EL (cell line): ENCODE data around the gene VMP1.
"Not testable (repeated sequence)": the region's sequence is repeated elsewhere in the genome, so short reads cannot be mapped to it uniquely, and the experiment has no call there.

Experiments
- DNase-seq: peaks from one replicate; pipeline ENCODE4 v3.0.0-alpha.2; 2016

Gene VMP1

DNA sequence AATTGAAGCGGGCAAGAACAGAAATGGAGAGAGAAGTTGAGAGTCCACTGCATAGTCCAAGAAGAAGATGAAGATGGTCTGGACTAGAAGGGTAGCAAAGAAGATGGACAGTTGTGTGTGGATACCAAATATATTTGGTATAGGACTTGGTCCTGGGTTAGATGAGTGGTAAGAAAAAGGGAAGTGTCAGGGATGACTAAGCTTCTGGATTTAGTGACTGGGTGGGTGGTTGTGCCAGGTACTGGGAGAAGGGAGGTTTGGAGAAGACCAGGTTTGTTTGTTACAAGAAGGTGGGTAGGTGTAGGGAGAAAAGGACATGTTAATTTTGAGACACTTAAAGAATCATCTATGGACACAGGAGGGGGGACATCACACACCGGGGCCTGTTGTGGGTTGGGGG, 5.4 kb downstream of the VMP1 start:
- DNase-seq: no peak

- no peak for DNase-seq
These were observed 6.8 kb downstream of the VMP1 start for GRCh38 chr17:59714255-59714654.

GRCh38 chr17:59716427-59716826, 9.0 kb downstream of the VMP1 start:
- DNase-seq: no peak

DNA sequence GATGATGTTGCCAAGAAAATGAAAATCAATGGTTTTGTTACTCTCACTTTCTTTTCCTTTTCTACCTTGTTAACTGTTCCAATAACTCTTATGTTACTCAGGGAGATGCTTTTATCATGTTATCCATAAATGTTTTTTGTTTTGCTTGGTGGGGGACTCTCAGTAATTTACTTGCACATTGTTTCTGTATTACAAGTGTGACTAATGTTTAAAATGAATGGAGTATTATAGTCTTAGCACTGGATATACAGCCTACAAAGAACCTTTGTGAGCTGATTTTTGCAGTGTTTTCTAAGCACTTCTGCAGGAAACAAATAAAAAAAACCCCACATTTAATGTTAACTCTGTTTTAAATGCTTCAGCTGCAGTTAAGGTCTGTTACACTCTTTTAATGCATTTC, 12.1 kb downstream of the VMP1 start:
- no peak for DNase-seq

GRCh38 chr17:59722623-59723022, 15.2 kb downstream of the VMP1 start:
- DNase-seq: no peak

- DNase-seq: no peak
These were observed 15.6 kb downstream of the VMP1 start for GRCh38 chr17:59723041-59723440.

- no peak for DNase-seq
These were observed 16.2 kb downstream of the VMP1 start for GRCh38 chr17:59723607-59724006.

DNA sequence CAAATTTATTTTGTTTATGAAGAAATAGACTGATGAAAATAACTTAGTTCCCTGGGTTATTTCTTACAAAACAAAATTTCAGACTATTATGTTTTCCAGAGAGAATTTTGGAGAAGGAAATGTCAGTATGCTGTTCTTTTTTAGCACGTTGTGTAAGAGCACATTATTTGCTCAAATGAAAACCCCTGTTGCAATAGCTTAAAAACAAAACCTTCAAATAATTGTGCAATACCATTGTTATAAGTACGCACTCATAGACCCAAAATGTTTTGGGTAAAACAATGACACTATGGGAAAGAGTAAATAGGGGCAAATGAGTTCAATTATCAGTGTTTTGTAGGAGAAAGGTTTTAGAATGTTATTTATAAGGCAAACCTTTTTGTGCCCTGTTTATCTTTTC, 18.2 kb downstream of the VMP1 start:
- no peak for DNase-seq

DNA sequence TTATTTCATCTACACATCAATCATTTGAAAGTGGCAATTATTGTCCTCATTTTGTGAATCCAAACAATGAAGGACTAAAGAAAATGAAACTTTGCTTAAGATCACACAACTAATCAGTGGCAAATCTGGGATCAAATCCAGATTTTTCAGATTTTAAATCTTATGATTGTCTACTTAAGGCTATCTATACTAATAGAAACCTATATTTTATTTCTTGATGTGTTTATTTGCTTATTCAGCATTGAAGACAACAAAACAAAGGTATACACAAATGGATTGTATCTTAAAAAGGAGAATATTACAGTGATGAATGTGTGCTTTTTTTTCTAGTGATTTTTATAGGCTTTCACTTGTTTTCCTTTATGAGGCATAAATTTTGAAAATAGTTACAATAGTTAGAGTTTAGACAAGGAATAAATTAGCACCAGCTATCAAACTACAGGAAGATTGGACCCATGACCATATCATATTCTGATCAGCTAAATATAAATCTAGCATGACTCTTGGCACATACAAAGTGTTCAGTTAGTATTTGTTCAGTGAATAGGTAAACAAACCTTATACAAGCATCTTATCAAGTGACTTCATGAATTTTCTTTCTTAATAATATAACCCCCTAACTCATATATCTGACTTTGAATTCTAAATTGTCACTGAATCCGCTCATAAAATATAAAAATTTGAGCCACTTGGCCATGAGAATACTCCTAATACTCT, 20.5 kb downstream of the VMP1 start:
- no peak for DNase-seq

- DNase-seq: no peak
These were observed 22.9 kb downstream of the VMP1 start for GRCh38 chr17:59730268-59730834.

DNA sequence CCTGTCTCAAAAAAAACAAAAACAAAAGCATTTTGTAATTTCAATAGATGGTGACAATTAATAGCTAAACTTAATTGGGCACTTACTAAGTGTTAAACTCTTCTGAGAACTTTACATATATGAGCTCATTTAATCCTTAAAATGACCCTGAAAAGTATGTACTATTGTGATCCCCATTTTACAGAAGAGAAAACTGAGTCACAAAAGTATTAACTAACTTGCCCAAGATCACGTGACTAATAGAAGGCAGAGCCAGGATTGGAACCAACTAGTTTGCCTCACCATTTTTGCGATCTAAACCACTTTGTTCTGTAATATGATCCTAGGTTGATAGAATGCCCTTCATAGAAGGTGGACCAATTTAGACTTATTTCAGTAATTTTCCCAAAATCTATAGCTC, 26.2 kb downstream of the VMP1 start:
- no peak for DNase-seq

GRCh38 chr17:59734226-59734625, 26.8 kb downstream of the VMP1 start:
- DNase-seq: no peak

GRCh38 chr17:59737324-59737723, 29.9 kb downstream of the VMP1 start:
- no peak for DNase-seq

DNA sequence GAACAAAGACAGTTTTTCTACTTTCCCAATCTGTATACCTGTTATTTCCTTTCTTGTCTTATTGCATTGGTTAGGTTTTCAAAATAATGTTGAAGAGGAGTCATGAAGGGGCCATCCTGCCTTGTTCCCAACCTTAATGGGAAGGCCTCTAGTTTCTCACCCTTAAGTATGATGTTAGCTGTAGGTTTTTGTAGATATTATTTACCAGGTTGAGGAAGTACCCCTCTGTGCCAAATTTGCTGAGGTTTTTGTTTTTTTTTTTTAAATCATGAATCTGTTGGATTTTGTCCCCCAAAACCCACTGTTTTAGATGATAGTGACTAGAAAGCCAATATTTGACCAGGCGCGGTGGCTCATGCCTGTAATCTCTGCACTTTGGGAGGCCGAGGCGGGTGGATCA, 36.4 kb downstream of the VMP1 start:
- no peak for DNase-seq

DNA sequence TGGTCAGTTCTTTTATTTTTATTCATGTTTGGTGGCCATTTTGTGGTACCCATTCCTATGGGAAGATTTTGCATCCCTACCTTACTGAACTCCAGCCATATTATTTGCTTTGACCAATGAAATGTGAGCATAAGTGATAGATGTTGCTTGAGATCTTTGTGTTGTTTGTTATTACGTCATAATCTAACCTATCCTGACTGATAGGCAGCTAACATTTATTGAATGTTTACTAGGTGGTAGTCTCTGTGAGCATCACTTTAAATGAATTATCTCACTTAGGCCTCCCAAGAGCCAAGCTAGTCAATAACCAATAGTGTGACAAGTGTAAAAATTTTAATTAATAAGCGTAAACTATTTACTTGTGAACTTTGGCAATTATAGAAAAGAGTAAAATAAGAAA, 37.6 kb downstream of the VMP1 start:
- DNase-seq: no peak

DNA sequence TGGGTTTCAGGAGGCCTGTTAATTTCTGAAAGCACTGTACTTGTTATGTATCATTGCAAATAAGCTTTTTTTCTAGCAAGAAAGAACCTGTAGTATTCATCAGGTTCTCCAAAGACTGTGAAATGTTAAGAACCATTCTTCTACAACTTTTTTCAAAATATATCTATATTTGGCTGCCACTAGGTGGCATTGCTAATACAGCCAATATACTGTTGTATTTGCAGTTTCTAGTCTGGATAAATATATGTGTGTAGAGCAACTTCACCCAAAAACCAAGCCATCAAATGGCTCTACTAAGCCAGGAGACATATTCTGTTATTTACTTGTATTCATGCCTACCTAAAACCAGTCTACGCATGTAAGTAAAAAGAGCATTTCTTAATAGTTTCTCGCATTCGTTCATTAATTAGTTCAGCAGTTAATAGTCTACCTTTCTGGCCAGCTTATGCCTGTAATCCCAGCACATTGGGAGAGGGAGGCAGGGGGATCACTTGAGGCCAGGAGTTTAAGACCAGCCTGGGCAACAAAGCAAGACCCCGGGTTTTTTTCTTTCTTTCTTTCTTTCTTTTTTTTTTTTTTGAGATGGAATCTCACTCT, 39.5 kb downstream of the VMP1 start:
- peak; percentile 48 for DNase-seq

- DNase-seq: no peak
These were observed 41.1 kb downstream of the VMP1 start for GRCh38 chr17:59748591-59748990.

GRCh38 chr17:59751955-59752413, 44.5 kb downstream of the VMP1 start:
- DNase-seq: no peak

DNA sequence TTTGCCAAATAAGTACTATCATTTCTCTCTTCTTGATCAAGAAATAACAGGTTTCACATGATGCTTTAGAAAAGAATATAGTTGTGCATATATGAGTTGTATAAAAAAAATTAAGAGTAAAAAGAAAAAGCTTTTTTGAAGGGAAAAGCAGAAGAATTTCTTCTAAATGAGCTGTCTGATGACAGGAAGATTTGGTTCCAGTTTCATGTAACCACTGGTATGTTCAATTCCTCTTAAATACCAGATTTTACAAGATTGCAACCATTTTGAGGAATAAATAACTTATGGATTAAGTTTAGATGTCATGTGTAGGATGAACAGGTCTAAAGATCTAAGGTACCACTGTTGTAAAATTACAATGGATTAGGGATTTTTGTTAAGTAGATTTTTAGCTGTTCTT, 45.0 kb downstream of the VMP1 start:
- no peak for DNase-seq

DNA sequence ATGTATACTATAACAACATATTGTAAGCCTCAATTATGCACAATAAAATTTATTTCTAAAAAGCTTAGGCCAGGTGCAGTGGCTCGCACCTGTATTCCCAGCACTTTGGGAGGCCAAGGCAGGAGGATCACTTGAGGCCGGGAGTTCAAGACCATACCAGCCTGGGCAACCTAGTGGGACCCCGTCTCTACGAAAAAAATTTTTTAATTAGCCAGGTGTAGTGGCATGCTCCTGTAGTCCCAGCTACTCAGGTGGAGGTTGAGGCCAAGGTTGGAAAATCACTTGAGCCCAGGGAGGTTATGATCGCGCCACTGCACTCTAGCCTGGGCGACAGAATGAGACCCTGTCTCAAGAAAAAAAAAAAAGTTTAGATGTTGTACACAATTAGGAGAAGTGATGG, 45.5 kb downstream of the VMP1 start:
- DNase-seq: no peak

DNA sequence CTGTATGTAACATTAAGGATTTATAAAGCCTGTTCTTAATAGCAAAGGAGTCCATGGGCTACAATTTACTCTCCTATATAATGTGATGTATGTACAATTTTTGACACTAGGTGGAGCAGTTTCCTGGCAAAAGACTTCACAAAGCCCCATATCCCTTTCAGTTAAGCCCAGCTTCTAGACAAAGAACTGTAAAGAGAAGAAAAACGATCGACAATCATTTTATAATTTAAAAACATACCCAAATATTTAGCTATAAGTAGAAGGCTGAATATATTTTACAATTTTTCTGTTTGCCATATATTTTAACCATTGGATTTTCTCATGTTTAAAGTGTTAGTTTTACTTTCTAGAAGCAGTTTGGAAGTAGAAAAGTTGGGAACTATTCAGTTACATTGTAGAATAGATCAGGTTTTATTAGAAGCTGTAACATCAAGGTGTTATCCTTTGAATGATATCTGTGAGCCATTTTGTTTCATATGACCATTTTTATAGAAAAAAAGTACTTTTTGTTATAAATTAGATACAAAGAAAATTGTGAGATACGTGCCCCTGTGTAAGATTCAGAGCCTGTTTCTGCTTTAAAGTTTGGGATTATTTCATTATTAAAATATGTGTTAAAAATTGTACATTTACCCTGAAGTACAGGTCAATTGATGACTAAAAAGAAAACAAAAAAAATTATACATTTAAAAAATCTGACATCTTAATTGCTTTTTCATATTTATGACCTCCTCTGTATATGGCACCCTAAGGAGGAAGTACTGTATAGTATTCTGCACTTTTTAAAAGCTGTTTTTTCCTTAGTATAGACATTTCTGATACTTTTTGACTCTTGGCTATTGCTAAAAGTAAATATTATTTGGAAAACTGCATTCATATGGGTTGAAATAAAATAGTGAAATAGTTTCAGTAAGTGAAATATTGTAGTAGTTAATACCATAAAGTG, 46.3 kb downstream of the VMP1 start:
- peak; percentile 88 for DNase-seq

- peak; percentile 95 for DNase-seq
These were observed 47.1 kb downstream of the VMP1 start for GRCh38 chr17:59754552-59754951.

- DNase-seq: not testable (repeated sequence)
These were observed 47.6 kb downstream of the VMP1 start for GRCh38 chr17:59755069-59755468.
